ENCODE measurements around the gene TGFBR3.

Gene TGFBR3

DNA sequence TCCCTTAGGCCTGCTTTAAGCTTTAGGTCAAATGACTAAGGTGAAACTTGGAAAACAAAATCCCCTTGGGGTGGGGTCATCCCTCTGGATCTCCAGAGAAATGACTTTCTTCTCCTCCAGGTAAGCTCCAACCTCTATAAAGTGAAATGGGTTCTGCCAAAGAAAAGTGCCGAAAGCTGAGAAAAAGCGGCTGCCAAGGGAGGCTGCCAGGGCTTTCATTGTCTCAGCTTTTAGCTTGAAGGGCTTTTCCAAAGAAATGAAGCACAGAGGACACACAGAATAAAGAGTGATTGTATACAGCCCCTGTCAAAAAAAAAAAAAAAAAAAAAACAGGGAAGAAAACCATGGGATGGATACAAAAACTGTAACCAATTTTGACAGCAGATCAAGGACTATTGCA lies 126.9 kb downstream of the TGFBR3 start:
- DNase-seq (ENCODE audit: low read depth in 2 of 2) = no peak

- DNase-seq (ENCODE audit: low read depth in 2 of 2) = no peak
These were observed 128.0 kb downstream of the TGFBR3 start for GRCh38 chr1:91757763-91758460.

DNA sequence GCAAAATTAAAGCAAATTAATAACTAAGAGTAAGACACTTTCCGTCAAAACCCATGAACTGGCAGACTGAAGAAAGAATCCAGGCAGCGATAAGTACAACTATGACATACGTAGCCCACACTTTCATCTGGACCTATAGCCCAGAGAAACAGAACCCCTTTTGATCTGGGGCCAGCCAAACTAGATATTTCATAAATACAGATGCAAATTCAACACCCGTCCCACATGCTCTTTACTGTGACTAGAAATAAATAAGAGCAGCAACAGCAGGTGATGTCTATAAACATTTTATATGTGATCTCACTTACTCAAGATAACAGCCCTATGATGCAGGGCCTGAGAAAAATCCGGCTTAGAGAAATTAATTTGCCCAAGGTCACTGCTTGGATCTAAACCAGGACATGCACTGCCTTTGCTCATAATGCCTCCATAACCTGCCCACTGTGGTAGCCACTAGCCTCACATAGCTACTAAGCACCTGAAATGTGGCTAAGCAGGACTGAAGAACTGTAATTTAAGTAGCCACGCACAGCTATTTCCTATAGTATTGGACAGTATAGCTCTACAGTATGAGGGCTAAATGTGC lies 130.2 kb downstream of the TGFBR3 start:
- DNase-seq (ENCODE audit: low read depth in 2 of 2) = no peak

GRCh38 chr1:91754816-91755580 lies 131.0 kb downstream of the TGFBR3 start:
- DNase-seq (ENCODE audit: low read depth in 2 of 2) = no peak

- DNase-seq (ENCODE audit: low read depth in 2 of 2) = peak in 1 of 2 donors; percentile 15
These were observed 131.6 kb downstream of the TGFBR3 start for GRCh38 chr1:91754348-91754747.

DNA sequence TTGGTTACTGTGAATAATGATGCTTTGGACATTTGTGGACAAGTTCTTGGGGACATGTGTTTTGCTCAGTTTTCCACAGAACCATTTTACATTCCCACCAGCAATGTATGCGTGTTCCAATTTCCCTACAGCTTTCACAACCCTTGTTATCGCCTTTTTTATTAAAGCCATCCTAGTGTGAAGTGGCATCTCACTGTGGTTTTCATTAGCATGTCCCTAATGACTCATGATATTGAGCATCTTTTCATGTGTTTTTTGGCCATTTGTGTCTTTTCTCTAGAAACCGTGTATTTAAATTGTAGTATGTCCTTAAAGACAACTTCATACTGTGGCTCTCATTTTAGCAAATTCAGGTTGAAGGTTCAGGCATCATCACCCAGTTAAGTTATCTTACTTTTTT lies 132.1 kb downstream of the TGFBR3 start:
- no peak for DNase-seq (ENCODE audit: low read depth in 2 of 2)

GRCh38 chr1:91752324-91752723 lies 133.6 kb downstream of the TGFBR3 start:
- DNase-seq (ENCODE audit: low read depth in 2 of 2) = no peak

DNA sequence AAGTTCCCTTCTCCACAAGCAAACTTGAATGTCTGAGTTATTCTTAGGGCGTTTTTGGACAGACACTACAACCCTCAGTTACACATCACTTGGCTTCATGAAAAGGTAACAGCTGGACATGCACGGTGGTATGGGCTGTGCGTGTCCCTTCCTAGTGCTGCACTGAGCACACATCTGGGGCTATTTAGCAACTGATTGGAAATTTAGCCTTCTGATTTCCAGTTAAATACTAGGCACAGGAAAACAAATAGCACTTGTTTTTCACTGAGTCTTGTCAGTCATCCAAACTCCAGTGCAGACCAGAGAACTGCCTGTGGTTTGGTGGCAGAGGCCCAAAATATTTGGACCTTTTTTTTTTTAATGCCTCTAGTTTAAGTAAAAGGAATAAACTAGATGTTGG lies 134.7 kb downstream of the TGFBR3 start:
- DNase-seq (ENCODE audit: low read depth in 2 of 2) = no peak

DNA sequence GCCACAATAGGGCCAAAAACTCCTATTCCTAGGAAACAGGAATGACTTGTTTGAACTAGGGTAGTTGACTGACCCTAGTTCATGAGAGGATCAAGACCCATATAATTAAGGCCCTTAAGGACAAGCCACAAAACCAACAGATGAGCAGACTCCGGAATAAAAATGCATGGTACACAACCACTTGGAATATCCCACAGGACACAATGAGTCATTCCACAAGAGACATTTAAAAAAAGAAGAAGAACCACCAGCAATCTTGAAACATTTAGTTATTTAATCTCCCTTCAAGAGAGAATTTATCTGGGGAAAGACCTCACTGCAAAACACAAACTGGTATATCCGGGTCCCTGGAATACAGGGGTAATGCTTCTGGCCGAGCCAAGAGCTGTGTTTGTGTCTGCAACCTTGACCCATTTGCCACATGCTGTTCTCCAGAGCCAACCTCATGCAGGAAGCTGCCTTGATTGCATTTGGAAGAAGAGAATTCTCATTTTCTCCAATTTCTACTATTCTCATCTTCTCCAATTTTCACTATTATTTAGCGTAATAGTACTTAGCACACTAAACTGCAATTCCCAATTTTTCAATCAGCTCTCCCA lies 135.5 kb downstream of the TGFBR3 start:
- DNase-seq (ENCODE audit: low read depth in 2 of 2) = no peak

DNA sequence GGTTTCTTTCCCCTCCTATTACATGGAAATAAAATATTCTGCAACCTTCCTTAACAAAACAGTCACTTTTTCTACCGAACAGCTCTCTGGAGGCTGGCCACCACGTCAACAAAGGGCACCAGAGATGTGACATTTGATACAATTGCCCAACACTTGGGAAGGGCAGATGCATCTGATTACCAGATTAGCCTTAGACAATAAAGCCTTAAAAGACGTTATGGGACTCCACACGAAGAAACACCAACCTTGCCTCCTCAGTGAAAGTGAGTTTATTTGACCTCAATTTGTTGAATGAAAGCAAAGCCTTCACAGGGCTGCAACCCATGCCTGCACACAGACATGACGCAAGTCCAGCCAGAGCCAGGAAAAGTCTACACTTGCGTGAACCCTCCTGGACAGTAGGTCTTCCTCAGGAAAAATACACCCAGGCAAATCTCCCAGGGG lies 136.1 kb downstream of the TGFBR3 start:
- no peak for DNase-seq (ENCODE audit: low read depth in 2 of 2)

DNA sequence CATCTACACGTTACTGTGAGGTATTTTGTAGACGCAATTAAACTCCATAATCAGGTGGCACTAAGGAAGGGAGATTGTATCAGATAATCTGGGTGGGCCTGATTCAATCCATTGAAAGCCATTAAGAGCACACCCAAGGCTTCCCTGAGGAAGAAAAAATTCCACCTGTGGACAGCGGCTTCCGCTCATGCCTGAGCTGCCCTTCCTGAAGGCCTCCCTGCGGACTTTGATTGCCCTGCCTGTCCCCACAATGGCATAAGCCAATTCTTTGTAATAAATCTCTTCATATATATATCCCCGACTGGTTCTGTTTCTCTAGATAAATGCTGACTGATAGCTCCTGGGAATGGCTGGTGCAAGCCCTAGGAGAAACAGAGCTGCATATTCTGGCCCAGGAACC lies 138.3 kb downstream of the TGFBR3 start:
- DNase-seq (ENCODE audit: low read depth in 2 of 2) = no peak

- no peak for DNase-seq (ENCODE audit: low read depth in 2 of 2)
These were observed 139.1 kb downstream of the TGFBR3 start for GRCh38 chr1:91746728-91747338.

- DNase-seq (ENCODE audit: low read depth in 2 of 2) = no peak
These were observed 140.1 kb downstream of the TGFBR3 start for GRCh38 chr1:91745640-91746373.

- DNase-seq (ENCODE audit: low read depth in 2 of 2) = no peak
These were observed 140.9 kb downstream of the TGFBR3 start for GRCh38 chr1:91744953-91745639.

DNA sequence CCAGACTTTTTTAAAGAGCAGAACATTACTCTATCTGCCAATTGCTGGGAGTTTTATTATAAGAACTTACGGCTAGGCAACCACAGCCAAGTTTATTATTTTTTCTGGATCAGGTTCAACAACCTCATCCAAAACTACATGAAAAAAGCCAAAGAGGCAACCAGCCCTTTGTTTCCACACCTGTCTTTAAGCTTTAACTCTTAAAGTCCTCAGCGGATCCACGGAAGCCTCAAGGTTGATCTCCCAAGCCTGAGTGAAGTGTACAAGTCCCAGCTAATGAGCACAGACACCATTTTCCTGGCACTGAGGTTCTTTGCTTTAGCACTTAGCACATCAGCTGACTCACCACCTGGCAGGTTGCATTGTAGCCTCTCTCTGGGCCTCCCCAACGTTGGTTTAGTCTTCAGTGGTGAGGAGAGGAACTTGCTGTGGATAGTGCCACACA lies 143.1 kb downstream of the TGFBR3 start:
- DNase-seq (ENCODE audit: low read depth in 2 of 2) = no peak

DNA sequence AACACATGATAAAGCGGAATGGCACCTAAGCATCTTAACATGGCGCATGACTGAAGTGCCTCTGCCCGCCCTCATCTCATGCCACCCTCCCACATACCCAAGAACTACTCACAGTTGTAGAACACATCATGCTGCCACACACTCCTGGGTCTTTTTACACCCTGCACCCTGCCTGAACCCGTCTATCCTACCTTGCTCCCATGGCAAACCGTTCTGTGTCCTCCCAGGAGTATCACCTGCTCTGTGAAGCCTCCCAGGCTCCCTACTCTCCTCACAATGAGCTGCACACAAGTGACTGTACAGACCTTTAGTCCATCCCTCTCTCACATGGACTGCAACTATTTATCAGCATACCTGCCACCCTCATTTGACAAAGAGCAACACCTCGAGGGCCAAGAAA lies 144.0 kb downstream of the TGFBR3 start:
- no peak for DNase-seq (ENCODE audit: low read depth in 2 of 2)

DNA sequence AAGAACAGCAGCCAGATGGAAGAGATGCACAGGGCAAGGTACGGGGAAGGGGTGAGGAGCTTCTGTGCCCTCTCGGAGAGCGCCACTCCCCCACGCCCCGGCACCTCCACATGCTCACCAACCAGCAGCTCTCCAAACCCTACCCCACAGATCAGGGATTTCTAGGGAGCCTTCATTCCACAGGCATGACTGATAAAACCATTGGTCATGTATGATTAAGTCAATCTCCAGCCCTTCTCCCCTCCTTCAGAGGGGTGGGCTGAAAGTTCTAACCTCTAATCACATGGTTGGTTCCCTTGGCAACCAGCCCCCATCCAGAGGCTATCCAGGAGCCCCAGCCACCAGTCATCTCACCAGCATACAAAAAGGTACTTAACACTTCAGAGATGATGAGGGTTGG lies 144.7 kb downstream of the TGFBR3 start:
- DNase-seq (ENCODE audit: low read depth in 2 of 2) = no peak

- DNase-seq (ENCODE audit: low read depth in 2 of 2) = no peak
These were observed 148.3 kb downstream of the TGFBR3 start for GRCh38 chr1:91737650-91738049.

DNA sequence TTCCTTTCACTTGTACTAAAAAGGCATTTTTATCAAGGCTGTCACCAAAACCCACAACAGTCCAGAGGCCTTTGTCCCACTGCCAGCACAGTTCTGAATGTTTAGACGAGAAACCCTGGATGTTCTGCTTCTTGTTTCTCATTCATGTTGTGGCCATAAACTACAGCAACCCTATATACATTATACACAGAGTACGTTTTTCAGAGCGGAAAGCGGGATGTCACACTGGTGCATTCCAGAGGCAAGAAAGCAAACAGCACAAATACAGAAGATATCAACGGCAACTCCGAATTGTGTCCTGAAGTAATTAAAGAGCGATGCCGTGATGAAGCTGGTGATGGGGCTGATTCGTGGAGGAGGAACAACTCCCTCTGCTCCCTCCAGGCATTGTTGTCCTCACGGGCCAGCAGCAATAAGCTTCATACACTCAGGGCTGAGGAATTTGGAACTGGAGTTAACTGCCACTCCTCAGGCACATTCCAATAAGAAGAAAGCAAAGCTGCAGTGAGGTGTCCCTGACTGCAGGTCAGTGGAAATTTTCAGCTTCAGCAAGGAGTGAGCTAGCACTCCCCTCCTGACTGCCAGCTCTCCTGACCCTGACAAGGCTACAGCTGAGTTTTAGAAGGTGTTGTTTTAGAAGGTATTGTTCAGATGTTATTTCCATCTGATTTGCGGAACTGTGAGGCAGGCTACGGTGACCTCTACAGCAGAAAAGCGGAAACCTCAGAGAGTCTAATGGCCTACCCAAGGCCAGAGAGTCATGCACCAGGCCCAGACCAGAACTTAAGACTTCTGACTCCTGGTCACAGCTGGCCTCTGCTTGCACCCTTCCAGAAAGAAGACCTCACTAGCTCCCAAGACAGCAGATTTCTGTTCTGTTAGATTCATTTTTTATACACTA lies 149.0 kb downstream of the TGFBR3 start:
- no peak for DNase-seq (ENCODE audit: low read depth in 2 of 2)
